RCC 7860 (cell line): ENCODE measurements around the gene CNOT4.
"Not testable (repeated sequence)": the region's sequence is repeated elsewhere in the genome, so short reads cannot be mapped to it uniquely, and the experiment has no call there.

ENCODE experiments used
- DNase-seq: peaks from one replicate; pipeline ENCODE4 v3.0.0-alpha.2; 2015; ENCODE audit warnings: low spot score
- FAIRE-seq: peaks from 2 replicates; lab custom pipeline; 2012; peaks lifted over from hg19 to GRCh38; lab: Jason Lieb, UNC

The CNOT4 gene

GRCh38 chr7:135463908-135464307 lies 46.0 kb downstream of the CNOT4 start:
- no peak for FAIRE-seq
- no peak for DNase-seq

GRCh38 chr7:135459951-135460567 lies 49.8 kb downstream of the CNOT4 start:
- DNase-seq (no peak), FAIRE-seq (no peak)

GRCh38 chr7:135459076-135459475 lies 50.8 kb downstream of the CNOT4 start:
- no peak for FAIRE-seq
- no peak for DNase-seq

- DNase-seq (no peak), FAIRE-seq (no peak)
Measured at GRCh38 chr7:135454060-135454459, 55.8 kb downstream of the CNOT4 start.

GRCh38 chr7:135449436-135449835 lies 60.5 kb downstream of the CNOT4 start:
- no peak for DNase-seq
- no peak for FAIRE-seq

GRCh38 chr7:135448753-135449152 lies 61.1 kb downstream of the CNOT4 start:
- FAIRE-seq (no peak), DNase-seq (no peak)

GRCh38 chr7:135447748-135448147 lies 62.2 kb downstream of the CNOT4 start:
- no peak for DNase-seq
- no peak for FAIRE-seq

- no peak for DNase-seq
- FAIRE-seq, result no peak
Measured at GRCh38 chr7:135445690-135446089, 64.2 kb downstream of the CNOT4 start.

- not testable (repeated sequence) for FAIRE-seq, DNase-seq
Measured at GRCh38 chr7:135445266-135445665, 64.6 kb downstream of the CNOT4 start.

- DNase-seq, result peak; percentile 33
- FAIRE-seq, result peak; percentile 59
Measured at GRCh38 chr7:135441791-135442190, 68.1 kb downstream of the CNOT4 start.

- no peak for FAIRE-seq
- no peak for DNase-seq
Measured at GRCh38 chr7:135434047-135434446, 75.9 kb downstream of the CNOT4 start.

GRCh38 chr7:135430626-135431025 lies 79.3 kb downstream of the CNOT4 start:
- DNase-seq (no peak), FAIRE-seq (no peak)

- peak; percentile 12 for FAIRE-seq
Measured at GRCh38 chr7:135428879-135429278, 81.0 kb downstream of the CNOT4 start.

GRCh38 chr7:135428011-135428410 lies 81.9 kb downstream of the CNOT4 start:
- FAIRE-seq, result no peak
- no peak for DNase-seq

More at GRCh38 chr7:135428879-135429278, 81.0 kb downstream of the CNOT4 start:
- DNase-seq, result no peak

GRCh38 chr7:135427166-135427565 lies 82.7 kb downstream of the CNOT4 start:
- no peak for DNase-seq
- no peak for FAIRE-seq

- DNase-seq, result no peak
- FAIRE-seq, result no peak
Measured at GRCh38 chr7:135425036-135425435, 84.9 kb downstream of the CNOT4 start.

GRCh38 chr7:135420786-135421185 lies 89.1 kb downstream of the CNOT4 start:
- no peak for FAIRE-seq

GRCh38 chr7:135416431-135416830 lies 93.5 kb downstream of the CNOT4 start:
- no peak for DNase-seq
- FAIRE-seq, result no peak

More at GRCh38 chr7:135420786-135421185, 89.1 kb downstream of the CNOT4 start:
- DNase-seq, result no peak

GRCh38 chr7:135414850-135415439 lies 95.0 kb downstream of the CNOT4 start:
- DNase-seq, result peak; percentile 26
- FAIRE-seq, result peak; percentile 67

GRCh38 chr7:135414208-135414607 lies 95.7 kb downstream of the CNOT4 start:
- no peak for FAIRE-seq
- DNase-seq, result no peak

- no peak for DNase-seq
- no peak for FAIRE-seq
Measured at GRCh38 chr7:135411098-135411497, 98.8 kb downstream of the CNOT4 start.

GRCh38 chr7:135410543-135410942 lies 99.4 kb downstream of the CNOT4 start:
- peak; percentile 82 for FAIRE-seq
- DNase-seq, result no peak
